Colonic mucosa (tissue), 4 donors: Measurements from ENCODE around the gene PARD3B. TPM values are rescaled to one million over a fixed set of nuclear protein-coding genes. Genes with fewer than 3 reads are reported as not detected.

Experiments
- DNase-seq: peaks from one replicate; pipeline ENCODE4 v3.0.0-alpha.2; 2020
- H3K27ac ChIP-seq: fragments of 200-600 bp; one replicate; pipeline ENCODE4 v1.8.0; 2021
- H3K27me3 ChIP-seq: fragments of 200-600 bp; one replicate; pipeline ENCODE4 v1.8.0; 2021
- H3K36me3 ChIP-seq: fragments of 200-600 bp; one replicate; pipeline ENCODE4 v1.8.0; 2021
- H3K4me1 ChIP-seq: fragments of 200-600 bp; one replicate; pipeline ENCODE4 v1.8.0; 2021; ENCODE audit warnings: mild to moderate bottlenecking
- H3K4me3 ChIP-seq: fragments of 200-600 bp; one replicate; pipeline ENCODE4 v1.8.0; 2021
- H3K9ac ChIP-seq, 2 donors: one replicate each; pipeline ENCODE4 v1.7.0; 2013; ENCODE audit warnings: control low read depth in 2 of 2, low read depth in 2 of 2, low read length in 2 of 2
- H3K9me3 ChIP-seq: fragments of 200-600 bp; one replicate; pipeline ENCODE4 v1.8.0; 2021
- intact Hi-C: fragments of 100-400 bp; cut with DNase I; formaldehyde crosslinking; loops from one replicate; pipeline ENCODE4 v1.14.1; 2022
- total RNA-seq, 2 donors: library from RNA; stranded (reverse); fragmentation: NEBNext Ultra II Directional in 1 of 2; extraction: Animal tissue kit (Norgen Biotek cat#: 25700) in 1 of 2; gene quantifications; one replicate each; pipeline ENCODE4 v1.2.1, GENCODE V29; 2021
- TF ChIP-seq, protein P1 (sequence below): fragments of 200-600 bp; IDR thresholded peaks from one replicate; pipeline ENCODE4 v1.8.0; 2022; ENCODE audit warnings: antibody characterized with exemption, mild to moderate bottlenecking
- donor health status: healthy.
- donor health status: DM: no; HTN: no; CAD: no.
- donor health status: DM: no; HTN: no; CAD: no.

PARD3B gene
- total RNA-seq, 2 donors from 2014 or later: 20.0 to 24.2 TPM

DNA sequence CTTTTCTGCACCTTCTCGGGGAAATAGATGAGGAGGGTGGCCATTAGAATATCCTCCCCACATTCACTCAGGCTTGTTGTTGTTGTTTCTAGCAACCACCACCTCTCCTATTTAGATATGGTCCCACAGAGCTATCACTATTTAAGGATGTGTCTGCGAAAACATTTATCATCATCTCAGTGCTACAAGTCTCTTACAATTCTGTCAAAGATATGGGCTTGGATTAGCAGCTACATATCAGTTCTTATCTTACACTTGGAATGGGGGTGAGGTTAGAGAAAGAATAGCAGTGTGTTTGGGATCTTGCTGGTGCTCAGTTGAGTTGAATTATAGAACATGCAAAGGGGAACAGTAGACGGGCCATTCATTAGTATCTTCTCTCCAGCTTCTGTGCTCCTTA, 546.1 kb downstream of the PARD3B start:
- DNase-seq: no peak
- Histone ChIP-seq H3K9me3 (no peaks in the 10 kb centered on the region), H3K4me1 (no peaks in the 10 kb centered on the region), H3K4me3 (no peak overlapping the region), H3K9ac (no peak overlapping the region), H3K36me3 (no peaks in the 10 kb centered on the region), H3K27ac (no peak overlapping the region), H3K27me3 (no peaks in the 10 kb centered on the region)
- TF ChIP-seq, protein P1, sequence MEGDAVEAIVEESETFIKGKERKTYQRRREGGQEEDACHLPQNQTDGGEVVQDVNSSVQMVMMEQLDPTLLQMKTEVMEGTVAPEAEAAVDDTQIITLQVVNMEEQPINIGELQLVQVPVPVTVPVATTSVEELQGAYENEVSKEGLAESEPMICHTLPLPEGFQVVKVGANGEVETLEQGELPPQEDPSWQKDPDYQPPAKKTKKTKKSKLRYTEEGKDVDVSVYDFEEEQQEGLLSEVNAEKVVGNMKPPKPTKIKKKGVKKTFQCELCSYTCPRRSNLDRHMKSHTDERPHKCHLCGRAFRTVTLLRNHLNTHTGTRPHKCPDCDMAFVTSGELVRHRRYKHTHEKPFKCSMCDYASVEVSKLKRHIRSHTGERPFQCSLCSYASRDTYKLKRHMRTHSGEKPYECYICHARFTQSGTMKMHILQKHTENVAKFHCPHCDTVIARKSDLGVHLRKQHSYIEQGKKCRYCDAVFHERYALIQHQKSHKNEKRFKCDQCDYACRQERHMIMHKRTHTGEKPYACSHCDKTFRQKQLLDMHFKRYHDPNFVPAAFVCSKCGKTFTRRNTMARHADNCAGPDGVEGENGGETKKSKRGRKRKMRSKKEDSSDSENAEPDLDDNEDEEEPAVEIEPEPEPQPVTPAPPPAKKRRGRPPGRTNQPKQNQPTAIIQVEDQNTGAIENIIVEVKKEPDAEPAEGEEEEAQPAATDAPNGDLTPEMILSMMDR: no peak
- intact Hi-C loops: no loop called here

DNA sequence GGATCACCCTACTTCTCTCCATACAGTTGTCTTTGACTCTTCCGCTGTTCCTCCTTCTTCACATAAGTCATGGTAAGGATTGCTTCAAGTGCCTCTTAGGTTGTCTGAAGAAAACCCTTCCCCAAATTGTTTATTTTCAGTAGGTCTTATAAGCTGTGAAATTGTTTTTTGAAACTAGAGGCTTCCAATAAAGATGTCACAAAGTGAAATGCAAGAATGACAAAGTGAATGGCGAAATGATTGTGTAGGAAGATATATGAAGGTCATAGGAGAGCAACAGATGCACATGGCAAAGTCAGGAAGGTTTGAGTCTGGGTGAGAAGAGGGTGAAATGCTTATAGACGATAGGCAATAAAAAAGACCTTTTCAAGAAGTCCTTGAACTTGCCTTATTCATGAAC, 548.8 kb downstream of the PARD3B start:
- no peaks in the 10 kb centered on the region for H3K9me3 ChIP-seq
- H3K4me1 ChIP-seq: no peaks in the 10 kb centered on the region
- TF ChIP-seq, protein P1: no peak
- no peak overlapping the region for H3K27ac ChIP-seq
- no peaks in the 10 kb centered on the region for H3K36me3 ChIP-seq
- no peaks in the 10 kb centered on the region for H3K27me3 ChIP-seq
- H3K9ac ChIP-seq: no peak overlapping the region
- H3K4me3 ChIP-seq: no peak overlapping the region
- intact Hi-C loops: no loop called here
- DNase-seq: no peak

DNA sequence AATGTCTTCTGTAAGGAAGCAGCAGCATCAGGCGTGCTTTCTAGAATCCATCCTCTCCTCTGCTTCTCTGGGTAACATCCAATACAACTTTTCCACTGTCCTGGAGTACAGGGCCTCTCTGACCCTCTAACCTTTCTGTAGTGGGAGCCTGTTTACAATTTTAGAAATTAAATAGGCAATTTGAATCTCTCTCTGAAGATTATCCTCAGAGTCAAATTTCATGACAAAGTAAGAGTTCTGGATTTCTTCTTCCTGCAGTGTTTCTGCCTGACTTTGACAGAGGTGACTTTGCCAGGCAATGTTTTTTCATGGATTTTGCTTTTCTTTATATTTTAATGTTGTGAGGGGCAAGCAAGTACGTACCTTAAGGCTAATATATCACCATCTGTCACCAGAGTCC, 558.4 kb downstream of the PARD3B start:
- Histone ChIP-seq H3K4me1 (no peaks in the 10 kb centered on the region), H3K27ac (no peak overlapping the region), H3K9me3 (no peaks in the 10 kb centered on the region), H3K4me3 (no peak overlapping the region), H3K27me3 (no peaks in the 10 kb centered on the region), H3K9ac (no peak overlapping the region), H3K36me3 (no peaks in the 10 kb centered on the region)
- TF ChIP-seq, protein P1: no peak
- intact Hi-C loops: no loop called here
- DNase-seq: no peak

DNA sequence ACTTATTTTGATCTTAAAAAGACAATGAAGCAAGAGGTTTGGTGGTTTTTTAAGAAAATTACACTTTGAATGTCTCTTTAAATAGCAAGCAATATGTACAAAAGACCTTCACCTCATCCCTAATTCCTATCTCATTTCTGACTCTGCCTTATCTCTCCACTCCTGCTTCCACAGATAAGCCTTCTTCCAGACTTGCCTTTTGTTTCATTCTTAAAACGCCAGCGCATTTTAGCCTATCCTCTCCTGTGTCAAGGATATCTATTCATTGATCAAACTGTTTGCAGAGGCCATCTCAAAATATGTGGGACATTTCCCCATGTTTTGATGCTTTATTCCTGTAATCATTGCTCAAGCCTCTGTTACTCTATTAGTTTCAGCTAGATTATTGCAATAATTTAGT, 562.5 kb downstream of the PARD3B start:
- TF ChIP-seq, protein P1: no peak
- intact Hi-C loops: no loop called here

DNA sequence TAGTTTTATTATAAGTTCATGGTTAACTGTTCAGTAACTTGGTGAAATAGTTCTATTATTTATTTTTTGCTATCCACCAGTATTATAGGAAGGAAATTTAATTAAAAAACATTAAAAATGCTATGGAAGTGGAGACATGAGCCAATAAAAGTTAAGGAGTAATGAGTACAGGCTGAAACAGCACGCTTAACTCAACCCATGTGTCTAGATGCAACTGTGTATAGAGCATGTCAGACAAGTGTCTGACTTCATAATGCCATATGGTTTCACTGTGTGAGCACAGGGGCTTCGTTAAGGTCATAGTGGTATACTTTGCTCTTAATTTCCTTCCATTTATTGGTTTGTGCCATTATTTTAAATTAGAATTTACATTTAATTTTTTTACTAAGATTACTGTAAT, 570.2 kb downstream of the PARD3B start:
- TF ChIP-seq, protein P1: no peak
- H3K9ac ChIP-seq: no peak overlapping the region
- no peaks in the 10 kb centered on the region for H3K27me3 ChIP-seq
- no peaks in the 10 kb centered on the region for H3K9me3 ChIP-seq
- no peak for DNase-seq
- H3K36me3 ChIP-seq: no peaks in the 10 kb centered on the region
- H3K27ac ChIP-seq: no peak overlapping the region
- H3K4me3 ChIP-seq: no peak overlapping the region
- no peaks in the 10 kb centered on the region for H3K4me1 ChIP-seq
- intact Hi-C loops: no loop called here

More for the DNA sequence above, 562.5 kb downstream of the PARD3B start:
- H3K9me3 ChIP-seq: no peaks in the 10 kb centered on the region
- no peak overlapping the region for H3K9ac ChIP-seq
- DNase-seq: no peak
- no peak overlapping the region for H3K4me3 ChIP-seq
- no peaks in the 10 kb centered on the region for H3K4me1 ChIP-seq
- H3K27ac ChIP-seq: no peak overlapping the region
- H3K27me3 ChIP-seq: no peaks in the 10 kb centered on the region
- no peaks in the 10 kb centered on the region for H3K36me3 ChIP-seq

DNA sequence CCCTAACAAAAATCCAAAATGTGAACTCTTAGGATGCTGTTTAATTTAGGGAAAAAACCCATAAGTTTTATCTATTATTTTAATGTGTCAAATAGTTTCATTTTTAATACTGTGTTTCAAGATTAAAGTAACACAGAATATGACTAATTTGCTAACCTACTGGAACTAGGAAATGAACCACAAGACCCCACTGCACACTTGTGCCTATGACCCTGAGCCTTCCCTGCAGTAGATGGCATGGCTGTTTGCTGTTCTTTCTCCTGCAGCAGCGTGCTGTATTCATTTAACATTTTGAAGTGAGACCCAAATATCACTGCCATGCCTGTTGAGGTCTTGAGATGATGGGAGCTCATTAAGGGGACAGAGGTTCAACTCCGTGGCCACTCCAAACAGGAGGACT, 571.9 kb downstream of the PARD3B start:
- Histone ChIP-seq H3K4me3 (no peak overlapping the region), H3K27me3 (no peaks in the 10 kb centered on the region), H3K27ac (no peak overlapping the region), H3K9ac (no peak overlapping the region), H3K36me3 (no peaks in the 10 kb centered on the region), H3K9me3 (no peaks in the 10 kb centered on the region), H3K4me1 (no peaks in the 10 kb centered on the region)
- TF ChIP-seq, protein P1: no peak
- DNase-seq: no peak
- intact Hi-C loops: no loop called here
